Dedifferentiated amniotic fluid mesenchymal stem cell (primary cell): ENCODE measurements around the gene PRSS36.
"Not testable (repeated sequence)": the region's sequence is repeated elsewhere in the genome, so short reads cannot be mapped to it uniquely, and the experiment has no call there.

ENCODE experiments used
- DNase-seq: peaks from one replicate; pipeline ENCODE4 v3.0.0-alpha.2; 2016; ENCODE audit errors: extremely low spot score

The PRSS36 gene

GRCh38 chr16:31149894-31150890 lies at the start of gene PRSS36:
PRSS36 (minus strand) TSS chr16:31150066; CDS start chr16:31150035, 31 bp downstream.
- no peak for DNase-seq

GRCh38 chr16:31199430-31200041 lies 49.7 kb upstream of the PRSS36 start:
- no peak for DNase-seq

GRCh38 chr16:31198207-31198882 lies 48.5 kb upstream of the PRSS36 start:
- DNase-seq = no peak

- DNase-seq = no peak
These were observed 46.6 kb upstream of the PRSS36 start for GRCh38 chr16:31196324-31197088.

- DNase-seq = not testable (repeated sequence)
These were observed 46.0 kb upstream of the PRSS36 start for GRCh38 chr16:31195861-31196260.

GRCh38 chr16:31194898-31195297 lies 45.0 kb upstream of the PRSS36 start:
- no peak for DNase-seq

- DNase-seq = no peak
These were observed 44.0 kb upstream of the PRSS36 start for GRCh38 chr16:31193874-31194273.

GRCh38 chr16:31192856-31193642 lies 43.2 kb upstream of the PRSS36 start:
- no peak for DNase-seq

- no peak for DNase-seq
These were observed 42.0 kb upstream of the PRSS36 start for GRCh38 chr16:31191697-31192428.

- DNase-seq = no peak
These were observed 41.1 kb upstream of the PRSS36 start for GRCh38 chr16:31190818-31191444.

GRCh38 chr16:31190061-31190460 lies 40.2 kb upstream of the PRSS36 start:
- DNase-seq = no peak

GRCh38 chr16:31189412-31189778 lies 39.5 kb upstream of the PRSS36 start:
- DNase-seq = no peak

GRCh38 chr16:31188450-31189411 lies 38.9 kb upstream of the PRSS36 start:
- no peak for DNase-seq

GRCh38 chr16:31187808-31188189 lies 37.9 kb upstream of the PRSS36 start:
- no peak for DNase-seq

- no peak for DNase-seq
These were observed 37.3 kb upstream of the PRSS36 start for GRCh38 chr16:31186930-31187807.

GRCh38 chr16:31186176-31186575 lies 36.3 kb upstream of the PRSS36 start:
- DNase-seq = no peak

- no peak for DNase-seq
These were observed 35.5 kb upstream of the PRSS36 start for GRCh38 chr16:31185339-31185738.

- no peak for DNase-seq
These were observed 35.0 kb upstream of the PRSS36 start for GRCh38 chr16:31184888-31185287.
